HG03457 (cell line): Measurements from ENCODE around the gene INMT.

ENCODE experiments used
- ATAC-seq: cut with Tn5 transposase; IDR thresholded peaks from one replicate; pipeline ENCODE4 v1.9.1; 2021; ENCODE audit warnings: moderate number of reproducible peaks; ENCODE audit not compliant: unreplicated experiment

Gene INMT

DNA sequence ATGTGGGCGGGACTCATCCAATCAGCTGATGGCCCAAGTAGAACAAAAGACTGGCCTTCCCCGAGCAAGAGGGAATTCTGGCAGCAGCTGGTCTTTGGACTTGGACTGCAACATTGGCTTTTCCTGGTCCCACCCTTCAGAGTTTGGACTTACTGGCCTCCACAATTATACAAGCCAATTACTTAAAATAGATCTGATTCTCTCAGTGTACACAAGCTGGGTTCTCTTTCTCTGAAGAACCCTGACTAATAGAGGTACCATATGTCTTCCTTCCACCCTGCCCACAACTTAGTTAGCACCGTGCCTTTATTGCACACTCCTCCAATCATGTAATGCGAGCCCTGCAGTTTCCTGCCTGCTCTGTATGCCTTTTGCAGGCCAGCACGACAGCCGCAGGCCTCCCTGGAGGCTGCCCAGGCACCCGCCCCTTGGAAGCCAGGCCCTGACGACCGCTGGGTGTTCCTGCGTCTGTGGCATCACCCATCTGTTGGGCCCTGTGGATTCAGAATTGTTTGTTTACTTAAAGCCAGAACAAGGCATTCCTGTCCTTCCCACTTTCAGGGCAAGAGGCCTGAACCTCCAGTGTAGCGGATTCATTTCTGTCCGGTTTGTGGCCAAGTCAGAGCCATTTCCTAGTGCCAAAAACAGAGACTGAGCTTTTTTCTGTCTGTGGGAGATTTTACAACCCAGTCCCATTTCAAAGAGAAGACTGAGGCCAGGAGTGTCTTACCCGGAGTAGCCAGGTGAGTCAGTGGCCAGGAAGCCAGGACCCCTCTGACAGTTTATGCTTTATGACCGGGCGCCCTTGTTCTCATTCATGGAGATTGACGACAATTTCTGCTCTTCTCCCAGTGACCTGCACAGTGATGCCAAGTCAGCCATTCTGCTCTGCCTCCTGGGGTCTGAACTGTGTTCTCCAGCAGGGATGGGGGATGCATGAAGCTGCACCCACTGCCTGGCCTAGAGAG, 968 bp upstream of the INMT start:
- ATAC-seq, result no peak

DNA sequence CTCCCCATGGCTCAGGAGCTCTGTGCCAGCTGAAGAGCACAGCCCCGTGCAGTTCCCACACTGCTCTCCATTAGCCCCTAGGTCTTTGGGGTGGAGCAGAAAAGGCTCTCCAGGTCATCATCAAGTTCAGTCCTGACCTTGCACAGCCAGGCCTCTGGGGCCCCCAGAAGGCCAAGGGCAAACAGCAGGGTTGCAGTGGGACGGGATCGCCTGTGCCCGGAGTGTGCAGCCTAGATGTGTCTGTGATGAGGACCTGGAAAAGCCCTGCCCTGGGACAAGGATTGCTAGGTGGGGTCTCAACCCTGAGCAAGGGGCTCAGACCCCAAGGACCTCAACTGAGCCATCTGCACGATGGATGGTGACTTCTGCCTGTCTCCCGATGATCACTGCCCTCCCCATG, 549 bp downstream of the INMT start:
- no peak for ATAC-seq

DNA sequence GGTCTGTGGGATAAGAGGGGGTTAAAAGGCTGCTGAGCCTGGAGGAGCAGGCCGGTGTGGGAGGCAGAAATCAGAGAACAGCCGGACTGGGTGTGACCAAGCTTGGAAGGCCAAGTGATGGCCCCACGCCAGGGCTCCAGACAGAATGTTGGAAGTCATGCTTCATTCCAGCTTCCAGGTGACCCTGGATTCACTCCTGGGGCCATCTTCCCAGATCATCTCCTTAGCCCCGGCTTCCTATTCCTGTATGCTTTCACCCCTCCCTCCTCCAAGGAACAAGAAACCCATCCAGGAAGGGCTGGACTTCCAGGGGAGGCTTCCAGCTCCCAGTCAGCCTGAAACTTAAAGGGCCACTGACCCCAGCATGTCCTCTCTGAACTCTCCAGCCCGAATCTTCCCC, 1.0 kb downstream of the INMT start:
- no peak for ATAC-seq

DNA sequence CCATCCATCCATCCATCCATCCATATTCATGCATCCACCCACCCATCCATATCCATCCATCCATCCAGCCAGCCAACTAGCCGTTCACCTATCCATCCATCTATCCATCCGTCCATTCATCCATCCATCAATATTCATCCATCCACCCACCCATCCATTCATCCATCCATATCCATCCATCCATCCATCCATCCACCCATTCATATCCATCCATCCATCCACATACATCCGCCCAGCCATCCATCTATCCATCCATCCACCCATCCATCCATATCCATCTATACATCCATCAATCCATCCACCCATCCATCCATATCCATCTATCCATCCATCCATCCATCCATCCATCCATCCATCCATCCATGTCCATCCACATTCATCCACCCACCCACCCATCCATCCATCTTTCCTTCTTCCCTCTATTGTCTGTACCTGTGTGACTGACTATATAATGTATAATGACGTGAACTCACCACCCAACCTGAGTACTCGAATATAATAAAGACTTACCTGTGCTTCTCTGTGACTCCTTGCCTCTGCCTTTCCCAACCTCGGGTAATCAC, 2.5 kb downstream of the INMT start:
- ATAC-seq, result no peak

DNA sequence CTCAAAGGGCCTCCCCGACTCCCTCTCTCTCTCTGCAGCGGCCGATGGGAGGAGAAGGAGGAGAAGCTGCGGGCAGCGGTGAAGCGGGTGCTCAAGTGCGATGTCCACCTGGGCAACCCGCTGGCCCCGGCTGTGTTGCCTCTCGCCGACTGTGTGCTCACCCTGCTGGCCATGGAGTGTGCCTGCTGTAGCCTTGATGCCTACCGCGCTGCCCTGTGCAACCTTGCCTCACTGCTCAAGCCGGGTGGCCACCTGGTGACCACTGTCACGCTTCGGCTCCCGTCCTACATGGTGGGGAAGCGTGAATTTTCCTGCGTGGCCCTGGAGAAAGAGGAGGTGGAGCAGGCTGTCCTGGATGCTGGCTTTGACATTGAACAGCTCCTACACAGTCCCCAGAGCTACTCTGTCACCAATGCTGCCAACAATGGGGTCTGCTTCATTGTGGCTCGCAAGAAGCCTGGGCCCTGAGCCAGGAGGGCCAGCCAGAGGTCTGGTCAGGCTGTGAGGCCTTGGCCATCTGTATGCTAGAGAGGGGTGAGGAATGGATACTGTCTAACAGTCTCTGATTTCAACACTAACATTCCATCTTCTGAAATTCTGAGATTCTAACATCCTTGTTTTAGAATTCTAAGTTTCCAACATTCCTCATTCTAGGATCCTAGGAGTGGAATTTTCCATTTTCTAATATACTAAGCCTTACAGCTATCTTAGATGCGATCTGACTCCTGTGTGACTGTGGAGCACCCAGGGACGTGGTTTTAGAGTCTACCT, 3.6 kb downstream of the INMT start:
- ATAC-seq, result no peak

DNA sequence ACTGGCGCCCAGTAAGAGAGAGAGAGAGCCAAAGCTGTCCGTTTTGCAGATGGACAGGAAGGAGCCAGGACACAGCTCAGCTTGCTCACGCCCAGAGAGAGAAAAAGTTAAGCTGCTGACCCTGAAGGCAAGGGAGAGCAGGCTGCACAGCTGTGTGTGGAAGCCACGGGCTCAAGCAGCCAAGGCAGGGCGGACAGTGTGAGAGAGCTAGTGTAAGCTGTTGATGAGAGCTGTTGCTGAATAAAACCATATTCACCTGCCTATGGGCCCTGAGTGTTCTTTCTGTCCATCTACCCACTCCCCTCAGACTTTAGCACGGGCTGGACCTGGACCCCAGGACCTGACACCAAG, 5.4 kb downstream of the INMT start:
- no peak for ATAC-seq

DNA sequence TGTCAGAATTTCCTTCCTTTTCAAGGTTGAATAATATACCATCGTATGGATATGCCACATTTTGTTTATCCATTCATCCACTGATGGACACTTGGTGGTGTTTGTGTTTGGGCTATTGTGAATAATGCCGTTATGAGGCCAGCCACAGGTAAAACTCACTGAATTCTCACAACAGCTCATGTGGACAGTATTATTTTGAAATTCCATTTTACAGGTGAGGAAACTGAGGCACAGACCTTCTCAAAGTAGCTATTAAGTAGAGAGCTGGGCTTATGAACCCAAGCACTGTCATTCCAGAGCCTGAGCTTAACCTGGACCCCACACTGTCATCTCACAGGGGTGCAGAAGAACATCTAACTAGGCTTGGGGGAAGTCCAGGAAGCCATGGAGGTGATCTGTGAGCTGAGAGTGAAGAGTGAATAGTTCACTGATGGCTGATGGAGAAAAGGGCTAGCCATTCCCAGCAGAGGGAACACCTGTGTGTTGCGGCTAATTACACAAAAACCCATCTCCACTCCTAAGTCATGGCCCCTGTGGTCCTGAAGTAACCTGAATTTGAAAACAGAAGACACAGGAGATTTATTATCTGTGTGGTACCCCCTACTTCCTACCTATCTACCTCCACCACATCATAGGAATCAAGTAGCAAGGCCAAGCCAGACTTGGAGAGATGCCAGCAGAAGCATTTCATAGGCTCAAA, 8.7 kb downstream of the INMT start:
- ATAC-seq, result no peak

DNA sequence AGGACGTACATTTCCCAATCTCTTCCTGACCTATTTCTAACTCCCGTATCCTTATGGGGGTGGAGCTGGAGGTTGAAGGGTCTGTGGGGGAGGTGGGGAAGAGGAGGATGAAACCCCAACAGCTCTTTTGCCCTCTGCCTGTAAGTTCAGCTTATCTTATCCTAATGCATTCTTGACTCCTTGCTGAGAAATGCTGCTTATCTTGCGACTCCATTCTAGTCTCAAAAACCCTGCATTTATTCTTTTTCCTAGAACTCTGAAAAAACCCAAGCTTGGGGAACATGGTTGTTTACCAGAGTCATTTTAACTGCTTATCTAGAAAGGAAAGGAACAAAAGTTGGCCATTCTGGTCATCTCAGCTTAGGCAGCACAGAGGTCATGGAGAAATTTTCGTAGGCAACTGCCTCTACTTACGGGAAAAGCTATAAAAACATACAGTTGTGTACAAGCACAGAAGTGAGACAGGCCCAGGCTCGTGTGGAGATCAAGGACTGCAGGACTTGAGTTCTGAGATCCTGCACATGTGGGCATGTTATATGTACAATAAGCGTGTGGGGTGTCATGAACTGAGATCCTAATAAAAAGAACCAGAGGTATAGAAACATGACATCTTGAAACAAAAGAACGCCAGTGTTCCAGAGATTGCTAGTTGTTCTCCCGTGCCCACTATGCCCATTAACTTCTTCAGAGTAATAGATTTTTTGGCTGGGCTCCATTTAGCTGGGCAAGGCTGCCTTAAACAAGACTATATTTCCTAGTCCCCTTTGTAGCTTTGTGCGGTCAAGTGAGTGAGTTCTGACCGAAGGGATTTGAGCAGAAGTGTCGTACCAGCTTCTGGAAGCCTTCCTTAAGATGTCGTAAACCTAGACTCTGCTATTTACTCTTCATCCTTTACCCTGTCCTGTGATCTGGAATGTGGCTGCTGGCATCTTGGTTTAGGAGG, 9.6 kb downstream of the INMT start:
- ATAC-seq, result no peak

DNA sequence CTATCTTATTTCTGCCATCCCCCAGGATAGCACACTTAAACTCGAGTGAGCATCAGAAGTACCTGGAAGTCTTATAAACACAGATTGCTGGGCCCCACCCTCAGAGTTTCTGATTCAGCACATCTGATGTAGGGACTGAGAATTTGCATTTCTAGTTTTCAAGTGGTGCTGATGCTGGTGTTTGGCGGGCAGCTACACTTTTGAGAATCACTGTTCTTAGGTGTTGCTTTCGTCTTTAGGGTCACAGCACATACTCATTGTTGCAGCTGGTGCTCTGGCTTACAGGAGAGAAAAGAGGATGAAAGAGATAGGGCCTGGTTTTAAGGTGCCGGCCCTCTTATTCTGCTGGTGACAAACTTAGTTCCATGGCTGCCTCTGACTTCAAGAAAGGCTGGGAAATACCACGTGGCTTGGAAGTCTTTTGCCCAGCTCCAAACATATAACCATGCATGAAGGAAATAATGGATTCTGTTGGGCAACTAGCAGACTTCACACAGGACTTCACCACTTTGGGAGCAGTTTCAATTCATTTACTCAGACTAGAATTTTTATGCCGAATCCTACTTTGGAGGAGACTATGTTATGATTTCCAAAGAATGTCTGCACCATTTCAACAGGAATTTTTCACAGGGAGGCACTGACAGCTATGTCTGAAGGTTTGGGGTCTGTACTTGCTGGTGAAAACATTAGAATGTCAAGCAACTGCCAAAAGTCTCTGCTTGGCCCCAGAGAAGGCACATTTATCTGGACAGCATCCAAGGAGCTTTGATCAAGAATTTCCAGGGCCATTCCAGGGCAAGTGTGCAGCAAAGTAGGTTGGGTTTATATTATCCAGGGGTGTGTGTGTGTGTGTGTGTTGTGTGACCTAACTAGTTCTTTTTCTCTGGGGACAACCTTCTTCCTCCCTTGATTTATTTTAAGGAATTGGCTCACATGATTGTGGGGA, 12.4 kb downstream of the INMT start:
- ATAC-seq, result peak; percentile 72

DNA sequence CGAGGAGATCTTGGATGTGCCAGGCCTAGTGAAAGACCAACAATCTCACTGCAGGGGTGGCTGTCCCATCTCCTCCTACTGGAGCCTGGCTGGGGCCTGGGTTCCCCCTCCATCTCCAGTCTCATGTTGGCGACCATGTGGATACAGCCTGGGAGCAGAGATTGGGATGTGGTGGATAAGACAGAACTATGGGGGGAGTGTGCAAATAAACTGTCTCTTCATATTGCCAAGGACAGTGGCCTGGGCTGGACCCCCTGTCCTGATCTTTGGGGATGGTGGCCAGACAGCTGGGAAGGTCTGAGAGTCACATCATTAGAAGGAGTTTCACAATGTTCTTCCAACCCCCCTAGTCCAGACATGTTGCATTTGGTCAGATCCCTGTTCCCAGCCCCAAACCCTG, 13.5 kb downstream of the INMT start:
- ATAC-seq, result no peak

DNA sequence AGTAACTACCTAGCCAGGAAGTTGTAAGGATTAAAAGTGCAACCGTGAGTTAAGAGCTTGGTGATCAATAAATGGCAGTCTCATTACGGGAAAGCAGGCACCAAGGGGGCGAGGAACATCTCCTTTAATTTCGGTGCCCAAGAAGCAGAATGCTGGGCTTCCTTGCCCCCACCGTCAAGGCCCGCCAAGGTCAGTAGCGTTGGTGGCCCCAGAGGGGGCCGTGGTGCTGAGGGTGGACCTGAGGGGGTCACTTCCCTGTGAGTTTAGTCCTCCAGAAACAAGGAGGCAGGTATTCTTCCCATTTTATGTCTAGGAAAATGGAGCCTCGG, 18.9 kb downstream of the INMT start:
- ATAC-seq, result no peak

DNA sequence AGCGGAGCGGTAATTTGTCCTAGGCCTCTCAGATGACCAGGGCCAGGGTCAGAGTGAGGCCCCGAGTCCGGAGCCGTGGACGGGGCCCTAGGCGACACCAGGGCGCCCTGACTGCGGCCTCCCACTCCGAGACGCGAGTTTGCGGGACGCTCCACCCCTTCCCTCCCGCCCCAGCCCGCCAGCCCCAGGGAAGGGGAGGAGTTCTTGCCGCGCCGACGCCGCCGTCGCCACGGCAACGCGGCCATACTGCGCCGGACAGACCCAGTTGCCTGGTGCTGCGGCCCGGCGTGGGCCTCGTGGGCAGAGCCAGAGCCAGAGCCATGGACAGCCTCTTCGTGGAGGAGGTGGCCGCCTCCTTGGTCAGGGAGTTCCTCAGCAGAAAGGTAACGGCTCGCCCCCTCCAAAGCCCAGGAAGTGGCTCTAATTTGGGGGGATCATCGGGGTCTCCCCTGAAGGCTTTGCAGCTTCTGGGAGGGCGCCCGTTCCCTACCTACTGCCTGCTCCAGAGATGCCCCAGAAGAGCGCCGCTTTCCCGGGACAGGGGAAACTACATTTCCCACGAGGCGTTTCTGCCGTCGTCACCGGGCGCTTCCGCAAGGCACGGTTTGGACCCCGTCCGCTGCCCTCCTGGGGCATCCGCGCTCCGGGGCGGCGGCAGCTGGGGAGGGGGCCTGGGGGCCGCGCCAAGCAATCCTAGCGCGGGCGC, 19.4 kb downstream of the INMT start, which contains the start of gene MINDY4:
MINDY4 (plus strand) TSS at position 244 of the 706 bp plus-strand sequence; CDS start at position 321, 77 bp downstream.
- ATAC-seq, result peak; percentile 84

DNA sequence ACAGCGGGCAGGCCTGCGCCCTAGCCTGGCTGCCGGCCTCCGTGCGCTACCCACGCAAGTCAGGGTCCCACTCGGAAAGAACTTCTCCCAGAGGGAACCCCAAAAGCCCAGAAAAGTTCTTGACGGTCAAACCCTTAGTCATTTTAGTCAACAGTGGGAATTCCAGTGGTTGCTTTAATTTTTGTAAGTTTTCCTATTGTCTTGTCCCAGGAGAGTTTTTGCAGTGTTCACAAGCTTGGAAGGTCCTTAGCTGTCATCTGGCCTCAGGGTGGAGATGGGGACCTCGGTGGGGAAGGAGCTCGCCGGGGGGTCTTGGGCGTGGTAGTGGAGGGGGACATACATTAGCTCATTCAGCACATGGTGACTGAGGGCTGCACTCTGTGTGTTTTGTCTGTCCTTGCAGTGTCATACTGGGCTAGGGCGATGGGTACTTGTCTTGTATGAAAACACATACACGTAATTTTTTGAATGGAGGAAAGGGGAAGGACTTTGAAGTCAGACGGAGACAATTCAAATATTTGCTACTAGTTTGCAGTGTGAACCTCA, 20.0 kb downstream of the INMT start:
- ATAC-seq, result peak; percentile 19

DNA sequence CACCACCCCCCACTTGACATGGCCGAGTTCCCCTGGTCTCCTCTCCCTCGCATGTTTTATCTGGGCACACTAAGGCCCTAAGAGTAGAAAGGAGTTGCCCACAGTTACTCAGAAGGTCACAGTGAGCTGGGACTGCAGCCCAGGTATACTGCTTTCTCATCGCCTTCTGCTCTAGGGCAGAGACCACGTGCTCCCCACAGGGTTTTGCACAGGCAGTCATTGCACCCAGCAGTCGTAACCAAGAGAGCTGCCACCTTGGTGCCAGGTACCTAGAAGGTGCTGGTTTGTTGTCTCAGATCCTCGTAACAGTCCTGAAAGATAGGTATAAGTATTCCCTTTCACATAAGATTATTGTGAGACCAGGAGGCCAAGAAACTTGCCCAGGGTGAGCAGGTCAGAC, 21.0 kb downstream of the INMT start:
- ATAC-seq, result no peak

DNA sequence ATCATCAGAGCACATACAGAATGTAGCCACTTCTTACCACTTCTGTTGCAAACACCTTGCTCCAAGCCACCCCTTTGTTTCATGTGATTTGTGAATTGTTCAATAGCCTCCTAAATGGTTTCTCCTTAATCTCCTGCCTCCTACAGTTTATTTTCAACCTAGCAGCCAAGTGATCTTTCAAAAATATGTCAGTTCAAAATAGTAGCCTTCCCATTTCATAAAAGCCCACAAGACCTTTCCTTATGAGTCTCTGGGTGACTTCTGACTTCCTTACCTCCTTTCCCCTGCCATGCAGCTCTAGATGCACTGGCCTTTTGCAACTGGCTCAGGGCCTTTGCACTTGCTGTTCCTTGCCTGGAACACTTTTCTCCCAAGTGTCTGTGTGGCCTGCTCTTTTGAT, 24.1 kb downstream of the INMT start:
- ATAC-seq, result no peak

DNA sequence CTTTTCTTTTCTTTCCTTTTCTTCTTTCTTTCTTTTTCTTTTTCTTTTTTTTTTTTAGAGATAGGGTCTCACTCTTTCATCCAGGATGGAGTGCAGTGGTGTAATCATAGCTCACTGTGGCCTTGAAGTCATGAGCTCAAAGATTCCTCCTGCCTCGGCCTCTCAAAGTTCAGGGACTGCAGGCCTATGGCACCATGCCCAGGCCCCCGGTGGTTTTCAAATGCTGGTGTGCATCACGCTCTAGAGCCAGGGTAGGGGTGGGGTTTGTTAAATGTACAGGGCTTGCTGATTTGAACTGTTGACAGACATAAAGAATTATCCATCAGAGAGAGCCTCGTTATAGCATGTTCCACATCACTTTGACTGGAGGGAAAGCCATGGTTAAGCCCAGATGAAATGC, 25.0 kb downstream of the INMT start:
- no peak for ATAC-seq

DNA sequence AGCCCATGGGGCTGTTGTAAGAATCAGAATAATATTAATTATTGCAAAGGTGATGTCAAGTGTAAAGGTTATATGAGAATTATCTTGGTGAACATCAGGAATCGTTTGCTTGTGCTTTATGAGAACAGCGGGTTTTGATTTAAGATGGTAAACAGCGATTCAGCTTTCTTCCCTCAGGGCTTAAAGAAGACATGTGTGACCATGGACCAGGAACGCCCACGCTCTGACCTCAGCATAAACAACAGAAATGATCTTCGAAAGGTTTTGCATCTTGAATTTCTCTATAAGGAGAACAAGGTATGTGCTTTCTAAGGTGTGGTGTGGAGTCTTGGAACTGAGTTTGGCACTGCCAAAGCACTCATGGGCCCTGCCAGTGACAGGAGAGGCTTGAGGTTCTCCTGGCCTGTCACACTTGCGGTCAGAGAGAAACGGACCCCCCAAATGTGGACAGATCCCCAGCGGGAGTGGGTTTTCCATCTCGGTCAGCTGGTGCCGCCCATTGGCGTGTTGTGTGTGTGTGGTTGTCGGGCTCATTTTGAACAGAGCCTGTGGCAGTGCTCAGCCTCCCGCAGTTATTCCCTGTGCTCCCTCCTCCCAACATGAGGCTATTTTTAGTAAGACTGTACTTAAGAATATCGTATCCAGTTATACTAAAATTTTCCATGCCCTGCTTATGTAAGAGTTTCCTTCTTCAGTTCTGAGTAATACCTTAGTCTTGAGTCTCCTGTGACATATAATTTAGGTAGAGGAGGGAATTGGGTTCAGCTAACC, 26.5 kb downstream of the INMT start:
- no peak for ATAC-seq
